Sigmoid colon (tissue), 7 donors: Measurements from ENCODE around the gene BNIP5. TPM values are rescaled to one million over a fixed set of nuclear protein-coding genes. Genes with fewer than 3 reads are reported as not detected.

Experiments used
- DNase-seq: peaks from one replicate; pipeline ENCODE4 v3.0.0-alpha.2; 2019
- H3K27ac ChIP-seq, 4 donors: fragments of 200-600 bp; sonication (generic); one replicate each; pipeline ENCODE4 v1.5.1; 2016 to 2019; ENCODE audit warnings: mild to moderate bottlenecking in 1 of 4
- H3K27me3 ChIP-seq, 3 donors: fragments of 200-600 bp; sonication (generic); one replicate each; pipeline ENCODE4 v1.5.1; 2019; ENCODE audit warnings: mild to moderate bottlenecking in 1 of 3
- H3K36me3 ChIP-seq, 4 donors: fragments of 200-600 bp; sonication (generic); one replicate each; pipeline ENCODE4 v1.5.1; 2016 to 2019
- H3K4me1 ChIP-seq, 4 donors: fragments of 200-600 bp; sonication (generic); one replicate each; pipeline ENCODE4 v1.5.1; 2017 to 2019
- H3K4me3 ChIP-seq, 4 donors: fragments of 200-600 bp; sonication (generic); one replicate each; pipeline ENCODE4 v1.5.1; 2017 to 2019; ENCODE audit warnings: mild to moderate bottlenecking in 2 of 4, moderate library complexity in 1 of 4
- H3K9me3 ChIP-seq, 4 donors: fragments of 200-600 bp in 3 of 4; sonication (generic) in 3 of 4; one replicate each; pipeline versions ENCODE4 v1.5.1 to v1.6.1; 2013 to 2019
- EP300 ChIP-seq, 4 donors: sonication (generic); formaldehyde crosslinking; IDR thresholded peaks; one replicate each; pipeline ENCODE4 v1.6.1; 2017; ENCODE audit warnings: antibody characterized with exemption in 4 of 4
- POLR2A ChIP-seq, 2 donors: fragments of 450-650 bp; IDR thresholded peaks; one replicate each; pipeline ENCODE4 v1.6.1; 2016; ENCODE audit warnings: antibody characterized with exemption in 2 of 2, mild to moderate bottlenecking in 2 of 2, moderate library complexity in 2 of 2
- POLR2AphosphoS5 ChIP-seq, 4 donors: sonication (generic); formaldehyde crosslinking; IDR thresholded peaks; one replicate each; pipeline ENCODE4 v1.6.1; 2017; ENCODE audit warnings: antibody characterized with exemption in 4 of 4
- WGBS, 2 donors: extraction: QIAGEN DNeasy Blood & Tissue Kit; methylation state at CpG; one replicate each; pipeline ENCODE4 v1.1.7; 2013; 5-methylcytosine and 5-hydroxymethylcytosine counted together
- intact Hi-C: fragments of 100-400 bp; cut with DNase I; formaldehyde crosslinking; loops from one replicate; pipeline ENCODE4 v1.15.1; 2023
- polyA plus RNA-seq, 3 donors: library from polyadenylated mRNA; stranded (reverse); fragments of 200-250 nt; gene quantifications; one replicate each; pipeline ENCODE4 v1.2.3, GENCODE V29; 2013
- total RNA-seq, 4 donors: library from RNA; depleted of rRNA; stranded (reverse); fragments of >200 nt; gene quantifications; one replicate each; pipeline ENCODE4 v1.1.0, GENCODE V29; 2016
- TF ChIP-seq, protein P1 (sequence below), 4 experiments: fragments of 450-650 bp in 3 of 4; fragments of 200-600 bp in 1 of 4; IDR thresholded peaks; one replicate each; pipeline ENCODE4 v1.5.1; 2016 to 2019; ENCODE audit warnings: antibody characterized with exemption in 4 of 4, mild to moderate bottlenecking in 3 of 4, moderate library complexity in 2 of 4
- donor health status: healthy with polysubstance abuse.
- donor health status: Bipolar disorder and iron deficiency.
- donor health status: healthy.

The BNIP5 gene
- total and polyA plus RNA-seq, 7 donors = 5.5 to 9.0 (median 8.6) TPM; not detected in 4

DNA sequence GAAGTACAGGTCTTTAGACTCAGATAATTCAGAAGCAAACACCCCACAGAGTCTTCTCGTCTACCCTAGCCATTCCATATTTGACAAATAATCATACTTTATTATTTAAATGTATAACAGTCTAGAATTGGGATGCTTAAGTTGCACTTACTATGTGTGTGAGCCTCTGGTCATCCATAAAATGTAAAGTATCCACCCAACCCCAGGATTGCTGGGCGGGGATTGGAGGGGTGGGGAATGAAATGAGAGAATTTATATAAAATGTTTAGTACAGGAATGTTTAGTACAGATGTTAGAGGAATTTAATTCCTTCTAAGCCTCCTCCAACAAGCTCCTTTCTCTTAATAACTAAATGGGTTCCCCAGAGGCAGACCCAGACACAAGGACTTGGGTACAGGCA, 16.9 kb downstream of the BNIP5 start:
- no peak overlapping the region for H3K27ac ChIP-seq
- 27 to 73% methylated on average over 2 of the region's 2 CpGs for WGBS, 2 donors
- no peak for DNase-seq
- H3K4me1 ChIP-seq = no peaks in the 10 kb centered on the region
- TF ChIP-seq, protein P1, sequence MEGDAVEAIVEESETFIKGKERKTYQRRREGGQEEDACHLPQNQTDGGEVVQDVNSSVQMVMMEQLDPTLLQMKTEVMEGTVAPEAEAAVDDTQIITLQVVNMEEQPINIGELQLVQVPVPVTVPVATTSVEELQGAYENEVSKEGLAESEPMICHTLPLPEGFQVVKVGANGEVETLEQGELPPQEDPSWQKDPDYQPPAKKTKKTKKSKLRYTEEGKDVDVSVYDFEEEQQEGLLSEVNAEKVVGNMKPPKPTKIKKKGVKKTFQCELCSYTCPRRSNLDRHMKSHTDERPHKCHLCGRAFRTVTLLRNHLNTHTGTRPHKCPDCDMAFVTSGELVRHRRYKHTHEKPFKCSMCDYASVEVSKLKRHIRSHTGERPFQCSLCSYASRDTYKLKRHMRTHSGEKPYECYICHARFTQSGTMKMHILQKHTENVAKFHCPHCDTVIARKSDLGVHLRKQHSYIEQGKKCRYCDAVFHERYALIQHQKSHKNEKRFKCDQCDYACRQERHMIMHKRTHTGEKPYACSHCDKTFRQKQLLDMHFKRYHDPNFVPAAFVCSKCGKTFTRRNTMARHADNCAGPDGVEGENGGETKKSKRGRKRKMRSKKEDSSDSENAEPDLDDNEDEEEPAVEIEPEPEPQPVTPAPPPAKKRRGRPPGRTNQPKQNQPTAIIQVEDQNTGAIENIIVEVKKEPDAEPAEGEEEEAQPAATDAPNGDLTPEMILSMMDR (IDR thresholded peaks at IDR 0.05) = no peak
- no peak for TF ChIP-seq POLR2AphosphoS5 (IDR thresholded peaks at IDR 0.05)
- no peak for TF ChIP-seq EP300 (IDR thresholded peaks at IDR 0.05)
- TF ChIP-seq POLR2A (IDR thresholded peaks at IDR 0.05) = no peak
- H3K4me3 ChIP-seq = no peak overlapping the region
- intact Hi-C loops = no loop called here
- no peaks in the 10 kb centered on the region for H3K9me3 ChIP-seq
- H3K36me3 ChIP-seq = no peaks in the 10 kb centered on the region
- H3K27me3 ChIP-seq = no peaks in the 10 kb centered on the region

DNA sequence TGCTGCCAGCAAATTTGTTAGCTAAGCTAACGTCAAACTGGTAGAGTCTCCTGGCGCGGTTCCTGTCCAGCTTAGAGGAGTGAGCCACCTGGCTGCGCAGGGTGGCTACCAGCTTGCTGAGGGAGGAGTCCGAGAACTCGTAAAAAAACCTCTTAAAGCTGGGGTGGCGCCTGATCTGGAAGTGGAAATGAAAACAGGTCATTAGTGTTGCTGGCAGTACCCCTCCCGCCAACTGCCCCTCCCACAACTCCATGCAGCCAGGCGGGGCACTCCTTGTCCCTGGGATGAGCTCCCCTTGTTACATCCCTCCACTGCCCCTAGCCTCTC, 17.3 kb downstream of the BNIP5 start:
- Histone ChIP-seq H3K27me3 (no peaks in the 10 kb centered on the region), H3K4me3 (no peak overlapping the region), H3K9me3 (no peaks in the 10 kb centered on the region), H3K36me3 (no peaks in the 10 kb centered on the region), H3K27ac (no peak overlapping the region), H3K4me1 (no peaks in the 10 kb centered on the region)
- no peak for TF ChIP-seq POLR2AphosphoS5 (IDR thresholded peaks at IDR 0.05)
- no peak for TF ChIP-seq EP300 (IDR thresholded peaks at IDR 0.05)
- TF ChIP-seq, protein P1 (IDR thresholded peaks at IDR 0.05) = no peak
- TF ChIP-seq POLR2A (IDR thresholded peaks at IDR 0.05) = no peak
- DNase-seq = no peak
- WGBS, 2 donors = 21 to 69% methylated on average over 9 of the region's 9 CpGs
- intact Hi-C loops = no loop called here

DNA sequence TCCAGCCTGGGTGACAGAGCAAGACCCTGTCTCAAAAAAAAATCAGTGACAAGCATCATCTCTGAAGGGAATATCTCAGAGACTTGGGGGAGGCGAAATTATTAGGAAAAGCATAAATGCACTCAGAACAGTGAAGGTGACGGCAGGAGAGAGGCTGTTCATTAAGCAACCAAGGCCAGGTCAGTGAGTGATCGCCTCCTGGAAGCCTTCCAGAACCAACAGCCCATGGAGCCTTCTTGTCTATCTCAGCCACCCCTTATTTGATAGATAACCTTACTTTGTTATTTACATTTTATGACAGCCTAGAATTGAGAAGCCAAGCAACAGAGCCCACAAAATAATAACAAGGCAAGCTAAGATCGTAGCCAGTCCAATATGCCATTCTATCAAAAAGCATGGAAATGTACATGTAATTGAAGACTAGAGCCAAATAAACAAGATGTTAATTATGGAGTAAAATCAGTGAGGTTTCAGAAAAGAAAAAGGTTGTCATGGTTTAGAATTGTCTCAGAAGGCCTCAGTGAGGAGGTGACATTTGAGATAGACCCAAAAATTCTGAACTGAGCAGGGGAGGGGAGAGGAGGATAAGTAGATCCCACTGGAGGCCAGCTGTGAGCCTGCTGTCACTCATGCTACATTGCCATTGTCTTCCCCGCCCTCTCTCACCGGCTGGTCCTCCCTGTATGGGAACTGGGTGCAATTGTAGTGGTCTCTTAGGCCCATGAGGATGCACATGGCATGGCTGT, 17.8 kb downstream of the BNIP5 start:
- no peaks in the 10 kb centered on the region for H3K27me3 ChIP-seq
- H3K9me3 ChIP-seq = no peaks in the 10 kb centered on the region
- H3K27ac ChIP-seq = no peak overlapping the region
- TF ChIP-seq EP300 (IDR thresholded peaks at IDR 0.05) (no peak), POLR2A (IDR thresholded peaks at IDR 0.05) (no peak), POLR2AphosphoS5 (IDR thresholded peaks at IDR 0.05) (no peak)
- TF ChIP-seq, protein P1 (IDR thresholded peaks at IDR 0.05) = no peak
- intact Hi-C loops = no loop called here
- no peak overlapping the region for H3K4me3 ChIP-seq
- DNase-seq = no peak
- 28 to 77% methylated on average over 6 of the region's 6 CpGs for WGBS, 2 donors
- no peaks in the 10 kb centered on the region for H3K4me1 ChIP-seq
- no peaks in the 10 kb centered on the region for H3K36me3 ChIP-seq

DNA sequence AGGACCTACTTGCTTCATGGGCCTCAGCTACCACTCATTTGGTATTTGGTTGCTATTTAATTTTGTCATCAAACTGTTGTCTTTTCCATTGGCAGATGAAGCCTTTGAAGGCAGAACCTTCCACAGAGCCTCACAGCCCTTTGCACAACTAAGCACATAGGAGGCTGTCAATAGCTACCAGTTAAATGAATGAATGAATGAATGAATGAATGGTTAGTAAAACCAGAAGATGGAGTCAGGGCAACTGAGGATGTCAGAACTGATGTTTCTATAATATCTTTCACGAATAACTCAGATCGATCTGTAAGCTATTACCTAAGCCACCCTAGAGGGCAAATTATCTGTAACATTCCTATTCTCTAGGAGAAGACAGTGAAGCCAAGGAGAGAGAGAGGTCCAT, 19.1 kb downstream of the BNIP5 start:
- Histone ChIP-seq H3K4me3 (no peak overlapping the region), H3K4me1 (no peaks in the 10 kb centered on the region), H3K27ac (no peak overlapping the region), H3K36me3 (no peaks in the 10 kb centered on the region), H3K9me3 (no peaks in the 10 kb centered on the region), H3K27me3 (no peaks in the 10 kb centered on the region)
- DNase-seq = no peak
- TF ChIP-seq, protein P1 (IDR thresholded peaks at IDR 0.05) = no peak
- TF ChIP-seq POLR2A (IDR thresholded peaks at IDR 0.05) (no peak), EP300 (IDR thresholded peaks at IDR 0.05) (no peak), POLR2AphosphoS5 (IDR thresholded peaks at IDR 0.05) (no peak)
- 96 to 98% methylated on average over 2 of the region's 2 CpGs for WGBS, 2 donors
- intact Hi-C loops = no loop called here

DNA sequence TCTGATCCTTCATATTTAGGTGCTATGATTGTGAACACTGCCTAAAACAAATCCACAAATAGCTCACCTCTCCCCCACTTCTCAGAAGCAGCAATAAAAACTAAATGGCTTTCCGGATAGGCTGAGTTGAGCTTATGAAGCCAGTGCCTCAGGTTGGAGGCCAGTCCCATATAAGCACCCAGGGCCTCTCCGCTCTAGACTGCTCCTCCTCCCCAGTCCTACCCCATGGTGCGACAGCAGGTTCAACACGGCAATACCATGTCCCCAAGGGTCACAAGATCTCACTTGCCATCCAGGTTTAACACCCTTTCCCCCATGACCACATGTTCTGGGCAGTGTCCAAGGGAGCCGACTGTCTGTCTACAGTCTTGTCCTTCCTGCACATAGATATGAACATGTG, 20.8 kb downstream of the BNIP5 start:
- Histone ChIP-seq H3K27ac (no peak overlapping the region), H3K27me3 (no peaks in the 10 kb centered on the region), H3K4me1 (no peaks in the 10 kb centered on the region), H3K36me3 (no peaks in the 10 kb centered on the region), H3K9me3 (no peaks in the 10 kb centered on the region), H3K4me3 (no peak overlapping the region)
- 25 to 70% methylated on average over 5 of the region's 5 CpGs for WGBS, 2 donors
- TF ChIP-seq EP300 (IDR thresholded peaks at IDR 0.05) = no peak
- TF ChIP-seq, protein P1 (IDR thresholded peaks at IDR 0.05) = no peak
- TF ChIP-seq POLR2AphosphoS5 (IDR thresholded peaks at IDR 0.05) = no peak
- TF ChIP-seq POLR2A (IDR thresholded peaks at IDR 0.05) = no peak
- intact Hi-C loops = no loop called here
- no peak for DNase-seq
